A673 (cell line): ENCODE data around the gene SEL1L3.

ENCODE experiments used
- EZH2 ChIP-seq: fragments of 200-600 bp; sonication (generic); IDR thresholded peaks from 2 replicates; pipeline ENCODE4 v1.6.1; 2017; ENCODE audit warnings: borderline replicate concordance, low read depth, mild to moderate bottlenecking, mixed read lengths, antibody characterized with exemption, low read length; ENCODE audit not compliant: poor library complexity, severe bottlenecking
- TF ChIP-seq, protein P1 (sequence below): fragments of 300-800, 200-600 bp; sonication (generic); conservative IDR thresholded peaks from 2 replicates; pipeline ENCODE4 v1.5.1; 2017; ENCODE audit warnings: low read depth, mild to moderate bottlenecking, antibody characterized with exemption, low read length, moderate library complexity, mixed read lengths

DNA sequence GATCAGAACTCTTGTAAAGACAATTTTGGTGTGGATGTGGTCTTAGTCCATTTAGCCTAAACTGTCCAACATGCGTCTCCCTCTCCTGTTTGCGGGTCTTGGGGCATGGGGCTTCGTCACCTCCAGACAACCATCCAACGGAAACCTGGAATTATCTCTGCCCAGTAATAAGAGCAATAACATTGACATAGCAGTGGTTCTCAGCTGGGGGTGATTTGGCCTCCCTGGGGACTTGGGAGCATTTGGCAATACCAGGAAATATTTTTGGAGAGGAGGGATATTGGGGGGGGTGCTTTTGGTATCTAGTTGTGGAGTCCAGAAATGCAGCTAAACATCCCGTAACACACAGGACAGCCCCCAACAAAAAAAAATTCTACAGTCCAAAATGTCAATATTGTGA lies 47.2 kb downstream of the SEL1L3 start:
- TF ChIP-seq, protein P1, sequence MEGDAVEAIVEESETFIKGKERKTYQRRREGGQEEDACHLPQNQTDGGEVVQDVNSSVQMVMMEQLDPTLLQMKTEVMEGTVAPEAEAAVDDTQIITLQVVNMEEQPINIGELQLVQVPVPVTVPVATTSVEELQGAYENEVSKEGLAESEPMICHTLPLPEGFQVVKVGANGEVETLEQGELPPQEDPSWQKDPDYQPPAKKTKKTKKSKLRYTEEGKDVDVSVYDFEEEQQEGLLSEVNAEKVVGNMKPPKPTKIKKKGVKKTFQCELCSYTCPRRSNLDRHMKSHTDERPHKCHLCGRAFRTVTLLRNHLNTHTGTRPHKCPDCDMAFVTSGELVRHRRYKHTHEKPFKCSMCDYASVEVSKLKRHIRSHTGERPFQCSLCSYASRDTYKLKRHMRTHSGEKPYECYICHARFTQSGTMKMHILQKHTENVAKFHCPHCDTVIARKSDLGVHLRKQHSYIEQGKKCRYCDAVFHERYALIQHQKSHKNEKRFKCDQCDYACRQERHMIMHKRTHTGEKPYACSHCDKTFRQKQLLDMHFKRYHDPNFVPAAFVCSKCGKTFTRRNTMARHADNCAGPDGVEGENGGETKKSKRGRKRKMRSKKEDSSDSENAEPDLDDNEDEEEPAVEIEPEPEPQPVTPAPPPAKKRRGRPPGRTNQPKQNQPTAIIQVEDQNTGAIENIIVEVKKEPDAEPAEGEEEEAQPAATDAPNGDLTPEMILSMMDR: no peak
- no peak for TF ChIP-seq EZH2
